ENCODE data around the gene LHFPL2.

LHFPL2 gene

GRCh38 chr5:78614816-78615215 lies 33.8 kb downstream of the LHFPL2 start:
- no peak for DNase-seq

GRCh38 chr5:78613756-78614155 lies 34.8 kb downstream of the LHFPL2 start:
- no peak for DNase-seq

DNA sequence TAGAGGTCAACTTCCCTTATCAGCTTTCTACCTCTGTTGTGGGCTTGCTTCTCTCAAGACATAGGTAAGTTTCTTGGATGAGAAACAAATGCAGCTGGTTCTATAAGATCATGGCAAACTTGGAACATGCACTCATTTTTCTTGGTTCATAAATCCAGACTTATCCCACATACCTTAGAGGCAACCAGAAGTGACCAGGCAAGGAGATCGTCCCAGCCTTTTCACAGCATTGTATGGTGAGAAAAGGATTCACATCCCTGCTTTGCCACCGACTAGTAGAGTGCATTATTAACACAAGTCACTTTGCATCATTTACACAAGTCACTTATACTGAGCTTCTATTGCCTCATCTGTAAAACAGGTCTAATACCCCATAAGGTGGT lies 35.4 kb downstream of the LHFPL2 start:
- no peak for DNase-seq

DNA sequence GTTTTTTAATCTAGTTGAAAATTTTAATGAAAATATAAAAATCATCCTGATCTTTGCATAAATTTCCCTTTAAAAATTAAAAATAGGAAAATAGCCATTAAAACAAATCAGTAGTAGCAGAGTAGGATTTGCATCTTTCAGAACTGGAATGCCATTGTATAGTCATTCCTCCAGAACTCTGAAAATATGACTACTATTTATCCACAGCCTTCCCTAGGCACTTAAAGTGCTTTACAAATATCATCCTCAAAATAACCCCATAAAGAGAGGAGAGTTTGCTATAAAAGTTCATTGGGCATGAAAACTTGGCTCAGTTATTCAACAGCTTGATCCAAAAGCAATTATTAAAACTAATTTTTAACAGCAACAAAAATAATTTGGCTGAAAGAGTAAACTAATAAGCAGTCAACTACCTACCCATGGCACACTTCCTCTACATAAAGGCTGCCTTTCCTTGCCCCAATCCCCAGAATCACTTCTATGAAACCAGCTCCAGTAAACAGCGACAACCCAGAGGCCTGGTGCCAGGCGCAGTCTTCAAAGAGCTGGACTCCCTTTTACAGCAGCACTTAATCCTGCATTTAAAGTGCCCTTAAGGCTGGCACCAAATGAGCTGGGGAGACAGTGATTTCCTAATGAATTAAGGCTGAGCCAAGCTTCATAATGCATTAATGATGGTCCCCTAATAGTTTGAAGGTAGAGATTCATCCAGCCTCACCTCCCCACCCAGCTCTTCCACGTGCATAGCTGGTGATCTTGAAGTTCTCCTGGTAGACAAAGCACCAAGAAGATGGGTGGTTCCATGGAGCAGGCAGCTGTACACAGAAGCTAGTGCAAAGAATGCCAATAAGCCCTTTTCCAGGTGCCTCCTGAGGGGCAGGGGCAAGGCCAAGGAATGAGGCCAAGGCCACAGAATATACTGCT lies 36.1 kb downstream of the LHFPL2 start:
- no peak for DNase-seq

GRCh38 chr5:78611126-78611605 lies 37.4 kb downstream of the LHFPL2 start:
- no peak for DNase-seq

- DNase-seq = no peak
These were observed 37.9 kb downstream of the LHFPL2 start for GRCh38 chr5:78610636-78611035.

GRCh38 chr5:78610163-78610583 lies 38.4 kb downstream of the LHFPL2 start:
- no peak for DNase-seq

- no peak for DNase-seq
These were observed 40.7 kb downstream of the LHFPL2 start for GRCh38 chr5:78607864-78608263.

GRCh38 chr5:78606241-78606640 lies 42.3 kb downstream of the LHFPL2 start:
- DNase-seq = no peak

- no peak for DNase-seq
These were observed 43.0 kb downstream of the LHFPL2 start for GRCh38 chr5:78605611-78606010.

- DNase-seq = no peak
These were observed 43.8 kb downstream of the LHFPL2 start for GRCh38 chr5:78604689-78605285.

DNA sequence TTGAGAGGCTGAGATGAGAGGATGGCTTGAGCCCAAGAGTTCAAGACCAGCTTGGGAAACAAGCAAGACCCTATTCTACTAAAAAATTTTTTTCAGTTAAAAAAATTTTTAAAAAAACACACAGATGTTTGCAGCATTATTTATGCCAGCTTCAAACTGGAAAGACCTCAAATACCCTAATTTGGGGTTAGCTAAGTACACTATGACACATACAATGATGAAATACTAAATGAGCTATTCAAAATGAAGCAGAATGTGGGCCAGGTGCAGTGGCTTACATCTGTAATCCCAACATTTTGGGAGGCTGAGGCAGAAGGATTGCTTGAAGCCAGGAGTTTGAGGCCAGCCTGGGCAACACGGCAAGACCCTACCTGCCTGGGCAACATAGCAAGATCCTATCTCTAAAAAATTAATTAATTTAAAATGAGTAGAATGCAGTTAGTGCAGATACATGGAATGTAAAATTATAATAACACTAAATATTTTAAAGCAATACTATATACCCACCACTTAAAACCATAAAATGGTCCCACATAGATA lies 44.9 kb downstream of the LHFPL2 start:
- DNase-seq = no peak

DNA sequence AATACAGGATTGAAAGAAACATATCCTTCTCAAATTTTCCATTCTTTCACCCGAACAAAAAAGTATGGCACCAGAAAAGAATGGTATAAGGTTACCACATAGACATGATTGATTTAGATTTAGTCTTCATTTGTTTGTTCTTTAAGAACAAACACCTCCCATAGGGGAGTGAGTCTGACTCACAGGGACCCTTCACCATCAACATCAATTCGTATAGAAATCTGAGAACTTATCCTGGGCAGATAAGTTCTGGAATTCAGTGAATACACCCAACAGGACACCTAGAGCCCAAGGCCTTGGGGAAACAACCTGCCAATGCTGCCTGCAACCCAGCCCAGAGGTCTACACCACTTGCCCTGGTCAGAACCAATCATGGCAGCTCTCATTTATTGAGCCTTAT lies 46.2 kb downstream of the LHFPL2 start:
- DNase-seq = no peak

- DNase-seq = no peak
These were observed 46.8 kb downstream of the LHFPL2 start for GRCh38 chr5:78601559-78602314.

DNA sequence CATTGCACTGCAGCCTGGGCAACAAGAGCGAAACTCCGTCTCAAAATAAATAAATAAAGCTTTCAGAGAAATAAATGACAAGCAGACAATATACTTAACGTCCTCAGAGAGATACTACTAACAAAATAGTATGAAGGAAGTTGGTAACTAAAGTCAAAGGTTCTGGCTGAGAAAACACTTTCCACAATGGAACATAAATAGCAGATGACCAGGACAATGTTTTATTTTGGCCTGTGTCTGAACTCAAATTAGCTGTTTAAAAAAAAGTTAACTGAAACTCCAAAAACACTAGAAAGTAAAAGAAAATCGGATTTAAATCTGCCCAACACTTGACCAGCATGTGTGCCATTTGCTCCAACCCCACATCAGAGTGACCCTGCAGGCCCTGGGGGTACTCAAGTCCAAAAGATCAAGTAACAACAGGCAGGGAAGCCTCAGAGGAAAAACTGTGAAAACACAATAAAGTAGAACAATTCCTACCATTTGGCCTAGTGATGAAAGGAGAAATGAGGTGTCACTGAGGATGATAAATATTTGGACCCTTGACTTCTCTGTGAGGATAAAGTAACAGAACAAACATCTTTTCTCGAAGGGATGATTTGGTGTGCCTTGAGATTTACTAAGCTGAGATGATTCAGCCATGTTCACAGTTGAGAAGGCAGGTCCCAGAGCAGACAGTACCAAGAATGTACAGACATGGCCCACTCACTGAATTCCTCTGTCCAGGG lies 47.7 kb downstream of the LHFPL2 start:
- no peak for DNase-seq

DNA sequence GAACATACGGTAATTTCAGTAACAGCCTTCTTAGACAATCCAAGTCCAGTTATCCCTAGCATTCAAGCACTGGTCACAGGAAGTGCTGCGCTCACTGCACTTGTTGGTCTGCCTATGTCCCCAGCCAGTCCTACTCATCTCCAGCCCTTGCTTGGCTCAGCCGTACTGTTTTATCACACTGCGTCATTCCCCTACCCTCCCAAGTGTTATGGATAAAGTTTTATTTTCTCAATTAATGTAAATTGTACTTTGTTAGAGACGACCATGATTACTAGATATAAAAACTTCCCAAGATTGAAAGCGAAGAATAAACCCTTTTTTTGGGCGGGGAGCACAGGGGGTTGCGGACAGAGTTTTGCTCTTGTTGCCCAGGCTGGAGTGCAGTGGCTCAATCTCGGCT lies 49.6 kb downstream of the LHFPL2 start:
- no peak for DNase-seq

- DNase-seq = no peak
These were observed 50.6 kb downstream of the LHFPL2 start for GRCh38 chr5:78597974-78598371.

DNA sequence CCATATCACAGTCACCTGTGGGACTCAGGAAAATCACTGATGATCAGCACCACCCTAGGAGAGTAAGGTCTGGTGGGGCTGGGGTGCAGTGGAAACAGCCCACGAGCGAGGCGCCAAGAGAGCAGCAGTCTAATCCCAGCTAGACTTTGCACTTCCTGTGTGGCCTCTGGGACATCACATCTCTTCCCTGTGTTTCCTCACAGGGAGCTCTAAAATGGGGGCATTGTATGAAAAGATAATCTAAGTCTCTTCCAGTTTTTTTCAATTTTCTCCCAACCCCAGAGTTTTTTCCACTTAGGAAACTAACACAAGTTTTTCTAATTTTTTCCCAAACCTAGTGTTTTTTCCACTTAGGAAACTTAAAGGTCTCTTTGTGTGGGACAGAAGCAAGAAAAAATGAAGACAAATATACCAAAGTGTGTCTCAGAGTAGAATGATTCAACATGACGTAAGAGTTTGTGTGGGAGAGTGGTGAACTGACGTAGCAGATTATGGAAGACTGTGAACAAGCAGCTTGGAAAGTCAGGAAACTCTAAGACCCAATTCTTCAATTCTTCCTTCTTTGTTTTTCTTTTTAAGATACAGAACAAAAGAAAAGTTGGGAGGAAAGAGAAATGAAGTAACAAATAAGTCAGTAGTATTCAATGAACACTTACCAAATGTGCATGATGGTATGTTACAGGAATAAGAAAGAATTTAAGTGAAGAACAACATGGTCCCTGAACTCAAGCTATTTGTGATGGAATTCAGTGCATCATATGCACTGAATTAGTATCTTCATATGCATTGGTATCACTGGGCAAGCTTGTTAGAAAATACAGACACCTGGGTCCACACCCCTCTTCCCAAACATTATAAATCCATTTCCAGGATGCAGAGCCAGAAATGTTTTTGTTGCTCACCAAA lies 51.3 kb downstream of the LHFPL2 start:
- no peak for DNase-seq

GRCh38 chr5:78595458-78595921 lies 53.1 kb downstream of the LHFPL2 start:
- DNase-seq = no peak

- DNase-seq = no peak
These were observed 53.7 kb downstream of the LHFPL2 start for GRCh38 chr5:78594610-78595457.

All from NCI-H774 (cell line).